Measurements from ENCODE around the gene C2CD2. TPM values are rescaled to one million over a fixed set of nuclear protein-coding genes. Genes with fewer than 3 reads are reported as not detected.

The C2CD2 gene
- total RNA-seq, 1 donor from 2014 or later = 31.1 TPM

- H3K4me3 Mint-ChIP-seq = no peak overlapping the region
- no peak for TF ChIP-seq CTCF (IDR thresholded peaks at IDR 0.05; ENCODE audit: unreplicated experiment)
- DNase-seq (ENCODE audit: low spot score in 2 of 2, unreplicated experiment in 2 of 2) = no peak
- H3K36me3 Mint-ChIP-seq = peaks cover 13% of the 10 kb centered on the region
- H3K9me3 Mint-ChIP-seq = no peaks in the 10 kb centered on the region
- no peaks in the 10 kb centered on the region for H3K4me1 Mint-ChIP-seq
- H3K27ac Mint-ChIP-seq = no peak overlapping the region
- H3K27me3 Mint-ChIP-seq (ENCODE audit: low read depth) = no peaks in the 10 kb centered on the region
These were observed 103.7 kb downstream of the C2CD2 start for GRCh38 chr21:41850085-41850484.

DNA sequence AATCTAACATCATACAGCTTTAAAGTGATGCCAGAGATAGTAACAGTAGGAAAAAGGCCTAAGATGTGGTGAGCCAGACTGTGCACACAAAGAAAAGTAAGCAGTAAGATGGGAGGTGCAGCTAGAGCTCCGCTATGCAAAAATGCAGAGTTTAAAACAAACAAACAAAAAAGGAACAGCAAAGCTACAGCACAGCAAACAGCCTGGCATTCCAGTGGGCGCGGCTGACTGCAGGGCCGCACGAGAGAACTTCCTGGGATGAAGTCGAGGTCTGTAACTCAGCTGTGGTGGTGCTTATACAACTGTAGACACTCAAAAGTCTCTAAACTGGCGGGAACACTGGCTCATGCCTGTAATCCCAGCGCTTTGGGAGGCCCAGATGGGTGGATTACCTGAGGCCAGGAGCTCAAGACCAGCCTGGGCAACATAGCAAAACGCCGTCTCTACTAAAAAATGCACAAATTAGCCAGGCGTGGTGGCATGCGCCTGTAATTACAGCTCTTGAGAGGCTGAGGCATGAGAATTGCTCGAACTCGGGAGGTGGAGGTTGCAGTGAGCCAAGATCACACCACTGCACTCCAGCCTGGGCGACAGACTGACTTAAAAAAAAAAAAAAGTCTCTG lies 104.7 kb downstream of the C2CD2 start:
- H3K27me3 Mint-ChIP-seq (ENCODE audit: low read depth) = no peaks in the 10 kb centered on the region
- no peak for TF ChIP-seq CTCF (IDR thresholded peaks at IDR 0.05; ENCODE audit: unreplicated experiment)
- no peaks in the 10 kb centered on the region for H3K9me3 Mint-ChIP-seq
- H3K4me1 Mint-ChIP-seq = no peaks in the 10 kb centered on the region
- no peak for DNase-seq (ENCODE audit: low spot score in 2 of 2, unreplicated experiment in 2 of 2)
- no peak overlapping the region for H3K27ac Mint-ChIP-seq
- peaks cover 6% of the 10 kb centered on the region for H3K36me3 Mint-ChIP-seq
- H3K4me3 Mint-ChIP-seq = no peak overlapping the region

DNA sequence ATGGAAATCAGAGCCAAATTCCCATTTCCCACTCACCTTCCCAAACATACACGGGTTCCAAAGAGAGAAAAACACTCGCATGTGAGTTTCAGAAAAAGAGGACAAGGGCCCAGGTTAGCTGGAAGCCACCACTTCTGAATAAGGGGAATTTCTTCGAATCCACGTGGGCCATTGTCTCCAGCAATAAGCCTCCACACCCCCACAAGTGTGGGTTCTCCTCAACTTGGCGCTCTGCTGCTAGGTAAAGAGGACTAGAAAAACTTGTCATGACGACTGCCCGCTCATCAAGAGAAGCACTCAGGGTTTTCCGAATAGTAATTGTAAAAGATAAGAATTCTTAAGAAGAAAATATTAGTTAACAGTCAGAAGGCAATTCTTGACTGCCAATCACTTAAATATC lies 105.3 kb downstream of the C2CD2 start:
- no peaks in the 10 kb centered on the region for H3K4me1 Mint-ChIP-seq
- TF ChIP-seq CTCF (IDR thresholded peaks at IDR 0.05; ENCODE audit: unreplicated experiment) = no peak
- no peak overlapping the region for H3K4me3 Mint-ChIP-seq
- H3K27ac Mint-ChIP-seq = no peak overlapping the region
- no peaks in the 10 kb centered on the region for H3K9me3 Mint-ChIP-seq
- DNase-seq (ENCODE audit: low spot score in 2 of 2, unreplicated experiment in 2 of 2) = no peak
- H3K36me3 Mint-ChIP-seq = peaks cover 7% of the 10 kb centered on the region
- no peaks in the 10 kb centered on the region for H3K27me3 Mint-ChIP-seq (ENCODE audit: low read depth)

DNA sequence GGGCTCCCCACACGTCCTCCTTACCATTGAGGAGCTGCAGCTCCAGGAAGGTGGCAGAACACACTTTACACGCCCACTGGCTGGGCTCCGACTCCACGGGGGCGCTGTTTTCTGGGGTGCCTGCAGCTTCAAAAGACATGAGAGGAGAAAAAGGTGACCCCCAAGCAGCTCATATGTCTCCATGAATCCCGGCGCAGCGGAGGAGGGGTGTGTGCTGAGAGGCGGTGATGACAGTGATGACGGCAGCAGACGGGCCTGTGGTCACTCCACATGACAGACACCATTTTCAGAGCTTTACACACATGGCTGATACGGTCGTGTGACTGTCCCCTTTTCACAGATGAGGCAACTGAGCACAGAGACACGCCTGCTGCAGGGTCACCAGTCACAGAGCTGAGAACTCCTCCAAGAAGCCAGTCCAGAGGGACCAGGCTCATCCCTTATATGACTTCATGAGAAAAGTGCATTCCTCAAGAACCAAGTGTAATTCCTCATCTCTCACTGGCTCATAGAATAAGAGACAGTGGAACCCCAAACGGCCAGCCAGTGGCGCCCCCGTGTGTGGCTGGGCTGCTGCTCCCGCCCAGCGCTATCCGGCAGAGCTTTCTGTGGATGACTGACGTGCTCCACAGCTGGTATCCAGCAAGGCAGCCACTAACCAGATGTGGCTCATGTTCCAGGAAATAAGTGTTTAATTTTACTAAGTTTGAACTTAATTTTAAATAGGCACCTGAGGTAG lies 106.6 kb downstream of the C2CD2 start:
- peaks cover under 1% of the 10 kb centered on the region for H3K9me3 Mint-ChIP-seq
- H3K36me3 Mint-ChIP-seq = peaks cover 10% of the 10 kb centered on the region
- no peak overlapping the region for H3K4me3 Mint-ChIP-seq
- H3K27ac Mint-ChIP-seq = no peak overlapping the region
- no peak for DNase-seq (ENCODE audit: low spot score in 2 of 2, unreplicated experiment in 2 of 2)
- H3K27me3 Mint-ChIP-seq (ENCODE audit: low read depth) = no peaks in the 10 kb centered on the region
- TF ChIP-seq CTCF (IDR thresholded peaks at IDR 0.05; ENCODE audit: unreplicated experiment) = no peak
- H3K4me1 Mint-ChIP-seq = no peaks in the 10 kb centered on the region

GRCh38 chr21:41846536-41846935 lies 107.3 kb downstream of the C2CD2 start:
- no peak for TF ChIP-seq CTCF (IDR thresholded peaks at IDR 0.05; ENCODE audit: unreplicated experiment)

More at GRCh38 chr21:41846536-41846935, 107.3 kb downstream of the C2CD2 start:
- Mint-ChIP-seq H3K9me3 (peaks cover 7% of the 10 kb centered on the region), H3K27me3 (ENCODE audit: low read depth) (no peaks in the 10 kb centered on the region), H3K36me3 (peaks cover 13% of the 10 kb centered on the region), H3K27ac (no peak overlapping the region), H3K4me3 (no peak overlapping the region), H3K4me1 (no peaks in the 10 kb centered on the region)
- DNase-seq (ENCODE audit: low spot score in 2 of 2, unreplicated experiment in 2 of 2) = no peak

All from mesothelial cell of epicardium (in vitro differentiated cells).